Measurements from ENCODE around the gene RGPD3. TPM values are rescaled to one million over a fixed set of nuclear protein-coding genes. Genes with fewer than 3 reads are reported as not detected.
"Not testable (repeated sequence)": the region's sequence is repeated elsewhere in the genome, so short reads cannot be mapped to it uniquely, and the experiment has no call there.

RGPD3 gene
- total RNA-seq, 1 donor from 2014 or later = 0.16 TPM

GRCh38 chr2:106487386-106488191 lies 19.4 kb upstream of the RGPD3 start:
- intact Hi-C loops (cut with DNase I); DNase-seq (ENCODE audit: missing footprints); ATAC-seq: not testable (repeated sequence)

GRCh38 chr2:106486551-106487385 lies 18.6 kb upstream of the RGPD3 start, which contains the start of gene CD8B2:
CD8B2 (plus strand) TSS chr2:106487364; CDS start chr2:106487427, 63 bp downstream.
- ATAC-seq; intact Hi-C loops (cut with DNase I); DNase-seq (ENCODE audit: missing footprints): not testable (repeated sequence)

GRCh38 chr2:106479563-106479962 lies 11.3 kb upstream of the RGPD3 start:
- ATAC-seq; DNase-seq (ENCODE audit: missing footprints); intact Hi-C loops (cut with DNase I): not testable (repeated sequence)

- ATAC-seq; intact Hi-C loops (cut with DNase I); DNase-seq (ENCODE audit: missing footprints): not testable (repeated sequence)
Measured at GRCh38 chr2:106477647-106478046, 9.4 kb upstream of the RGPD3 start.

DNA sequence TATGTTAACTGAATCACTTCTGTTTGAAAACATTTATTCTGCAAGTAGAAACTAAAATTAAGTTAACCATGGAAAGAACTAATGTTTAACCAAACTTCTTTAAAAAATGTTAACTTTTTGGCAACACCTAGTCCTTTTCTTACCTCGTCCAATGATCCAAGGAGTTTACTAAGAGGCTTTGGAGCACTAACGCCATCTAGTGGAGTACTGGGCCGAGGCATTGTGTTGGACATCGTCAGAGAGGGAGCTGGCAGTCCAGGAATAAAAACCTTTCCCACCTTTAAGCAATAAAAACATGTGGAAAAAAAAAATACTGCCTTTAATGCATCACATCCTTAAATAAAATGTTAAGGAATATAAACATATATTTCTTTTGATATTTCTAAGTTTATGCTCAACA lies 2.4 kb upstream of the RGPD3 start:
- intact Hi-C loops (cut with DNase I); DNase-seq (ENCODE audit: missing footprints); ATAC-seq: not testable (repeated sequence)

- DNase-seq (ENCODE audit: missing footprints); intact Hi-C loops (cut with DNase I); ATAC-seq: not testable (repeated sequence)
Measured at GRCh38 chr2:106467516-106467915, 697 bp downstream of the RGPD3 start.

GRCh38 chr2:106461882-106462281 lies 6.3 kb downstream of the RGPD3 start:
- DNase-seq (ENCODE audit: missing footprints); intact Hi-C loops (cut with DNase I); ATAC-seq: not testable (repeated sequence)

- intact Hi-C loops (cut with DNase I); DNase-seq (ENCODE audit: missing footprints); ATAC-seq: not testable (repeated sequence)
Measured at GRCh38 chr2:106390680-106391079, 77.5 kb downstream of the RGPD3 start.

- intact Hi-C loops (cut with DNase I); DNase-seq (ENCODE audit: missing footprints); ATAC-seq: not testable (repeated sequence)
Measured at GRCh38 chr2:106388814-106389410, 79.3 kb downstream of the RGPD3 start.

GRCh38 chr2:106384548-106384947 lies 83.7 kb downstream of the RGPD3 start:
- intact Hi-C loops (cut with DNase I); DNase-seq (ENCODE audit: missing footprints); ATAC-seq: not testable (repeated sequence)

DNA sequence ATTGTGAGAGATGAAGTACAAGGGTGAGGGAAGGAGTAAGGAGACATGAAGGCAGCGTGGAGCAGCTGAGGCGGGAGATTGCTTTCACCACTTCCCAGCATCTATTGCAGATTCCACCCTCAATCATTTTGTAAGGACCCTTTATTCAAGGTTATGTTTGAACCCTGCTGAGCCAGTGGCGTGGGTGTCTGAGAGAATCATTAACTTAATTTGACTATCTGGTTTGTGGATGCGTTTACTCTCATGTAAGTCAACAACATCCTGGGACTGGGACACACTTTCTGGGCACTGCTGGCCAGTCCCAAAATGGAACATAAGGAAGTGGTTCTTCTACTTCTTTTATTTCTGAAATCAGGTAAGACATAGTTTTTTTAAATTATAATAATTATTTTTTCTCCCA lies 86.3 kb downstream of the RGPD3 start:
- intact Hi-C loops (cut with DNase I); ATAC-seq; DNase-seq (ENCODE audit: missing footprints): not testable (repeated sequence)

DNA sequence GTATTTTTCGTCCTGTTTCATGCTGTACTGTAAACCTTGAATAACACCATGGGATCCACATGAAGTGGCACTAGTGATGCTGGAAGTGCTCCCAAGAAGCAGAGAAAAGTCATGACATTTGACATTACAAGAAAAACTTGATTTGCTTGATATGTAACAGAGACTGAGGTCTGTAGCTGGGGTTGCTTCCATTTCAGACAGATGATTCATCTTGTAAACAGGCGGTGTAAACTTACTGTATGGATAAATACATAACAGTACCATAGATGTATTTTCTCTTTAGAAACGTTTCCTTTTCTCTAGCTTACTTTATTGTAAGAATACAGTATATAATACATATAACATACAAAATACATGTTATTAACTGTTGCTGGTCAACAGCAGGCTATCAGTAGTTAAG lies 88.6 kb downstream of the RGPD3 start:
- intact Hi-C loops (cut with DNase I); DNase-seq (ENCODE audit: missing footprints); ATAC-seq: not testable (repeated sequence)

DNA sequence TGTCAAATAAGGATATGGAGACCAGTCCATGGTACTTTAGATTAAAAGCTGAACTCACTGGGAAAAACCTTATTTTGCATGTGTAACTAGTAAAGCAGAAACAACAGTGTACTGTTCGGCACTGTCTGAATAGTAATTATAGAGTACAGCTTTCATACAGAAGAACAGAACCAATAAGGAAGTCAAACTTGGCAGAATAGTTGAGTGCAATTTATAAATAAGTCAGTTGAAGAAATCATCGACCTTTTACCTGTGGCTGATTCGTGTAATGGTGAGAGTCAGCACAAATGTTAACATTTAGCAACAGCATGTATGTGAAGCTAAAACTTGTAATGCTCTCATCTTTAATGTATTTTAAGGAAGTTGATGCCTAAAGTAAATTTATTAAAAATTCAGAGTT lies 99.0 kb downstream of the RGPD3 start:
- intact Hi-C loops (cut with DNase I) = loop anchor here (10.0 kb wide), 1 partner anchor 216 kb away; no protein-coding TSS in a partner anchor

GRCh38 chr2:106366204-106366885 lies 101.9 kb downstream of the RGPD3 start:
- intact Hi-C loops (cut with DNase I) = loop anchor here (10.0 kb wide), 1 partner anchor 218 kb away; no protein-coding TSS in a partner anchor
- ATAC-seq (no peak), DNase-seq (ENCODE audit: missing footprints) (no peak)

More for the DNA sequence above, 99.0 kb downstream of the RGPD3 start:
- DNase-seq (ENCODE audit: missing footprints); ATAC-seq: not testable (repeated sequence)

DNA sequence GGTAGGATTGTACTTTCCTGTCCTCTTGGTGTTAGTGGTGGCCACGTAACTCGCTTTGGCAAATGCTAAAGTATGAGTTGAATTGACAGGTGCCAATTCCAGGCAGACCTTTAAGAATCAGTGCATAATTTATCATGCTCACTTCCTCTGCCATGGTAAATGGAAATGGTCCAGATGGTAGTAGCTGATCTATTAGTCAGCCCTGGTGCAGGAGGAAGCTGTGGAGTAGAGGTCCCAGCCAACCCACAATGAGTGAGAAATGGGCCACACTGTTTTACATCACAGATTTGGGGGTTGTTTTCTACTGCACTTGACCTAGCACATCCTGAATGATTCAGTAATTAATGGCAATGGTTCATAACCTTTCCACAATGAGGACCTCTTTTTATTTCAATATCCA lies 104.4 kb downstream of the RGPD3 start:
- ATAC-seq (no peak), DNase-seq (ENCODE audit: missing footprints) (no peak)
- intact Hi-C loops (cut with DNase I) = loop anchor here (10.0 kb wide), 1 partner anchor 221 kb away; no protein-coding TSS in a partner anchor

- intact Hi-C loops (cut with DNase I) = loop anchor here (10.0 kb wide), 1 partner anchor 222 kb away; no protein-coding TSS in a partner anchor
- no peak for ATAC-seq
- no peak for DNase-seq (ENCODE audit: missing footprints)
Measured at GRCh38 chr2:106362789-106363188, 105.4 kb downstream of the RGPD3 start.

GRCh38 chr2:106359512-106359911 lies 108.7 kb downstream of the RGPD3 start:
- DNase-seq (ENCODE audit: missing footprints) (no peak), ATAC-seq (no peak)
- intact Hi-C loops (cut with DNase I) = no loop called here

DNA sequence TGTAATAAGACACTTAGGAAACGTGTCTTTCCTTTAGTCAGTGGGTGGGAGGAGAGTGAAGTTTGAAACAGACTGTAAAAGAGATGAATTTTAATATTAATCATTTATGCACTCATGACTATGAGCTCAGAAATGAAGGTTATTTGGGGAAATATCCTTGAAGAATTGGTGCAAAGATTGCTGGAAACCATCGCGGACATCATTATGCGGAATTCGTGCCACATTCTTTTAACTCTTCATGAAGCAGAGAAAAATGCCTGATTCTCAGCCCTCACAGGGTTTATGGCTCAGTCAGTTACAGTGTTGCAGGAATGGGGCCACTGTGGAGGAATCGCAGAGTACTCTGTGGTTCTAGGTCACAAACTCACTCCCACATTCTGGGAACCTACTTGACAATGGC lies 109.7 kb downstream of the RGPD3 start:
- ATAC-seq = no peak
- DNase-seq (ENCODE audit: missing footprints) = no peak
- intact Hi-C loops (cut with DNase I) = no loop called here

Data from Right ventricle myocardium inferior (tissue), 1 donor.